Activated CD8-positive, alpha-beta memory T cell treated with anti-CD3 and anti-CD28 coated beads, Interleukin-2, amount 50 U/mL, for 48 hours (primary cell): ENCODE data around the gene KRT73.

Experiments
- DNase-seq: peaks from one replicate; pipeline ENCODE4 v3.0.0-alpha.2; 2020

The KRT73 gene

DNA sequence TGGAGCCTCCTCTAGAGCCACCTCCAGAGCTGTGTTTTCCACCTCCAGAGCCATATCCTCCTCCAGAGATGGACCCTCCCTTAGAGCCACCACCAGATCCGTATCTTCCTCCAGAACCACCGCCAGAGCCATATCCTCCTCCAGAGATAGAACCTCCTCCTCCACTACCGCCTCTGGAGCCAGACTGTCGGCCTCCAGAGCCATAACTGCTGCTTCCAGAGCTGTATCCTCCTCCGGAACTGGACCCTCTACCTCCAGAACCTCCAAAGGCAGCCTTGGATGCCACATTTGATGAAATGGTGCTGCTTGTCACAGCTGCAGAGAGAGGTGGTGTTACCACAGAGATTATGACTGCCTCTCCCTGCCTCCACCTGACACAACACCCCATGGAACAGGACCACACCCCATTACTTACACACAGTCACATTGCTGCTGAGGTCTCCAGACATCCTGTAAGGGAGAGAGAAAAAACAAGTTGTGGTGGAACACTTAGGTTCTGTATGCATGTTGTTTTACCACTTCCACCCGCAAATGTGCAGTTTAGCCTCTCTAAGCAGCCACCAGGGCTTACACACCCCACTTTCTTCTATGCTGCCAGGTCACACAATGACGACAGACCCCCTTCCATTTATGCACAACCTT lies 26.9 kb upstream of the KRT73 start:
- peak; percentile 50 for DNase-seq

DNA sequence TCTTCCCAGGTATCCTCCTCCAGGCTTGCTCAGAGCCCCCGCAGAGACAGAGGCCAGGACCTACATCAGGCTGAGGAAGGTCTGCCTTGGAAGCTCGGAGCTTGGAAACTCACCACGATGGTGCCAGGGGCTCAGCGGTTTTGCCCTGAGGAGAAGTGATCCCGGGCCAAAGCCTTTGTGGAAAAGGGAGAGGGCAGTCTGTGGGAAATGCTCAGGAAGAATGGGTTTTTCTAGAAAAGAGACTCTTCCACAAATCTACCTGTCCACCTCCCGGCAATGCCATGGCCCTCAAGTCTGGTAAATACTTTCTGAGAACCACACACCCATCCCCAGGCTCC lies 25.7 kb upstream of the KRT73 start:
- DNase-seq: no peak

DNA sequence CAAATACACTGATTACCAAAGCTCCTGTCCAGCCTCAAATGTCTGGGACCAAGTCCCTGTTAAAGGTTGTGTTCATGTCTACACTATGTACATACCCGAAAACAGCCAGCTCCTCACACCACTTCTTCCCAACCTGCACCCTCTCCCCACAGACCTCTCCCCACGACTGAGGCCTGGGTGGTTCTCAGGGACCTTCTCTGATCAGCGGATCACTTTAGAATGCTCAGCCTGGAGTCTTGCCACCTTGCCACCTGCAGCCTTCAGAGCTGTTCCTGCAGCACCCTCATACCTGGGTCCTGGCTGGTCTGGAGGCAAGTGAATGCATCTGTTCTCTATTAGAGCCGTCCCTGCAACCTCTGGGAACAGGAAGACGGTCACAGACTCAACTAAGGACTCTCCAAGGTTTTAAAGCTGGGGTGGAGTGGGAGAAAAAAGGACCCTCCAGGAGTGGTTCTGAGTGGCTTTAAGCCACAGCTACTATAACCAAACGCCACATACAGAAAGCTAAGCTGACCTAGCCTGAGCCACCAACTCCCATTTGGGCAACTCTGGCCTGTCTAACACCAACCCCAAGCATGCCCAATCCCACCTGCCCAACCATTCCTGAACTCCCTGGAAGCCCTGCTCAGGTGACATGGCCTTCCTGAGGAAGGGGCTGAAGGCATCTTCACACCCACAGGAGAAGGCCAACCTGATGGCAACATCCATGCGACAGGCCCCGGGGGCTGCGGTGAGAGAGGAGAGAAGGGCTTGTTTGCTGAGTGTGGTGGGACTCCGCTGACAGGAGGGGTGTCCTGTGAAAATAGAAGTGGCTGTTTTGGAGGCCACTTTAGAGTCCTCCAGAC lies 25.1 kb upstream of the KRT73 start:
- DNase-seq: peak; percentile 49

DNA sequence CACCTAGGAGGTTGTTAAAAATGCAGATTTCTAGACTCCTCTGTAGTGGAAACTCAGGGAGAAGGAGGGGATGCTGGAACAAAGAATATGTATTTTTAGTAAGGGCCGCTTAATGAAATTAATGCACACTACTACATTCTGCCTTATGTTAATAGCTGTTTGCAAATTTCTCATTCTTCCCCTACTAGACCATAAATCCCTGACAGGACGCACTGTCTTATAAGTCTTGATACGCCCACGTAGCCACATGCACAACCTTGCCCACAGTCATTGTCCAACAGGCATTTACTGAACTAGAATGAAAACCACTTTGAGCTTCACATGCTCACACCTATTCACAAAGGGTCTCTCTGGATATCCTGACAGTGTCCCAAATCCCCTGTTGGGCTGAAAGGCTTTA lies 23.1 kb upstream of the KRT73 start:
- no peak for DNase-seq

DNA sequence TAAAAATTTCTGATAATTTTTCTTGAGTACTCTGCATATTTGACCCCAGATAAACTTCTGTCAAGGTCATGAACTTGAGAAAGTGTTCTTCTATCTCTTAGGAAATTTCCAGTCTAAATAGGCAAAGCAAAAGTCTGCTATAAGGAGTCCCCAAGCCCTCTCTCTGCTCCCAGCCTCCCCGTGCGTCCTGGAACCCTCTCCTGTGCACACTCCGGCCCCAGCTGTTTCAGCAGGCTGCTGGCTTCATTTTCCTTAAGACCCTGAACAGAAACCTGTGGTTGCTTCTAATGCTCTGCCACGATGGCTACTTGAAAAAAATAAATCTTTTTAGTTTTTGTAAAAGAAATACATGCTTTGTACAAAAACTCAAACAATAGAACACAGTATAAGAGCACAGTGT lies 18.9 kb upstream of the KRT73 start:
- DNase-seq: no peak

DNA sequence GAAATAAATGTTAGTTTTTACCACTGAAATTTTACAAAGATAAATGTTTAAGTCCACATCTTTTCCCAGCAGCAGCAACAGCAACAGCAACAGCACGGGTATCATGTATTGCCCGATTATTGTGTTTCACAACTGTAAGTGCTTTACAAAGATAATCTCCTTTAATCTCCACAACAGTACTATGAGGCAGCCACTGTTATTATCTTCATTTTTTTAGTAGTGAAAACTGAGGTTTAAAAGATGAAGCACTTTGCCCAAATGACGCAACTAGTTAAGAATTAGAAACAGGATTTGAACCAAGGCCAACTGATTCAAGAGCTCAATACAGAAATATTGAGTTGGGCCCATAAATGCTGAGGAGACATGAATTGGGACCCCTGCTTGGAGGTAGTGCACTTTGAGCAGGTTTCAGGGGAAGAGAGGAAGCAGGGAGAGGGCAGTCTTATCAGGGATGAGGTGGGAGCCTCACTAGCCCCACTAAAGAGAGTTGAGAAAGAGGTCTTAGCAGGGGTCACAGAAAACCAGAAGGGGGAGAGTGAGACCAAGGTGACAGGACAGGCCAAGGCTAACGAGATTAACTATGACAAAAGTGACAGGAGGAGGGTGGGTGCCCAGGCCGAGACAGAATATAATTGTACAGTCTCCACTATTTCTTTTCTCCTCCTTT lies 18.4 kb upstream of the KRT73 start:
- DNase-seq: no peak

DNA sequence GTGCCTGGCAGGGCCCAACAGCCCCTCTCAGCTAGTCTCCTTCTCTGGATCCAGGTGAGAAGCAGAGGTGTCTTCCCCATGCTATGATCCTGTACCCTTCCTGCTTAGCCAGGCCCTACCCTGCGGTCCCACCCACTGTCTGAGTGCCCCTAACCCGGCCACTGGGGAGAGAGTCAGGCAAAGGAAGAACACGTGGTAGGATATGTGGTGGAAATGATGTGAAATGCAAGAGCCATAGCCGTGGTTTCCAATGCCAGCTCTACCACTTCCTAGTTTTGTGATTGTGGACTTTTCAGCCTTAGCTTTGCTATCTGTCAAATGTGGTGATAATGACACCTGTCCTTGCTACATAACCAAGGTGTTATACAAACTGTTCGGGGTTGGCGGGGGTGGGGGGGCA lies 17.8 kb upstream of the KRT73 start:
- peak; percentile 45 for DNase-seq

DNA sequence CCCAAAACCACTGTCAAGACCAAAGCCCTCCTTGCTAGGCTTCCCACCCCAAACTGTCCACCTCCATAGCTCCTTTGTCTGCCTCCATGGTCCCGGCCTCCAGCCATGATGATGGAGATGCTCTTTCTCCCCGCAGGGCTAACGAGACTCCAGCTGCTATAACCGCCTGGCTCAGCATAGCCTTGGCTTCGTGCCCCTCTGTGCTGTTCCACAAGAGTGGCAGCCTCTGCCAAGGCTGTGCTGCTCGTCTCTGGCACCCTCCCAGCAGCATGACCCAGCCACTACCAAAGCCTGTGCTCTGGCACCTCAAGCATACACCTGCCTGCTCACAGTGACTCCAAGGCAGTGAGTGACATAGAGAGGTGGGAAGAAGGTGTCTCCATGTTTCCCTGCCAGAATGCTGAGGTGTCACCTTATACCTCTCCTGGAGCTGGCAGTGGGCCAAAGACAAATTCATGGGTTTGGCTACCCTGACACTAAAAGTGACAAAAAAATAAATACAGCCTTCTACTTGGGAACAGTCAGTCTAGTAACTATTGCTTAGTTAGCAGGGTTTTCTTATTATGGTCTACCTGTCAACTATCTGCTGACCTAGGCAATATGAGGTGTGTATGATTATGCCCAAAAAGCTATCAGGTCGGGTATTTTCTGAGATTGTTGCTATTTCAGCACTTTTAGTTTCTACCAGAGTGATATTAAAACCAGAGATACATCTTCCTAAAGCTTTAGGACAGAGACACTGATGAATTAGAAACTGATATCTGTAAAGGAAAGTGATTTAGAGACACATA lies 16.1 kb upstream of the KRT73 start:
- peak; percentile 41 for DNase-seq

DNA sequence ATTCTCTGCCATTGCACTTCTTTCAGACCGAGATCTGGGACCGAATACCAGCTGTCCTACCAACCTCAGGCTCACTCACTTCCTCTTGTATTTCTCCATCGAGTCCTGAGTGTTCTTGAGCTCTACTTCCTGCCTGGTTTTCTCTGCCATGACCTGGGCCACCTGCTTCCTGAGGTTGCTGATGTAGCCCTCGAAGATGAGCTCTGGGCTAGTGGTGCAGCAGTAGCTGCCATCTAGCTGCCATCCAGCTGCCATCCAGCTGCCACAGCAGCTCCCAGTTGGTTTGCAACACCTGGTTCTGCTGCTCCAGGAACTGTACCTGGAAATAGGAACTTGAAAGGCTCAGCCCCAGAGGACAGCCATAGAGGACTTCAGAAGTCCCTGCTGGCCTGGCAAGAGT lies 15.0 kb upstream of the KRT73 start:
- DNase-seq: peak; percentile 49

DNA sequence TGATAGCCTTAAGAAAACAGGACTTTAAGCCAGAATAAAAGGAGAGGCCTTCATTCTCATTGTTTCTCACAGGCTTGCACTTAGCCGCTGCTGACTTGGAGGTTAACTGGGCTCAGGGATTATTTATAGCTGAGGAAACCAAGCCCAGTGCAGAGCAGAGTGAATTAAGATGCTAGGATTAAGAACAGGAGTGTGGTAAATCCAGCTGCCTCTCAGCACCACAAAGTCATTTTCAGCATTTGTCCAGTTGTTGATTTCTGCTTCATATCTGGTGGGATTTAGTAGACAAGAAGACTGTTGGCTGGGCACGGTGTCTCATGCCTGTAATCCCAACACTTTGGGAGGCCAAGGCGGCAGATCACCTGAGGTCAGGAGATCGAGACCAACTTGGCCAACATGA lies 14.3 kb upstream of the KRT73 start:
- no peak for DNase-seq

DNA sequence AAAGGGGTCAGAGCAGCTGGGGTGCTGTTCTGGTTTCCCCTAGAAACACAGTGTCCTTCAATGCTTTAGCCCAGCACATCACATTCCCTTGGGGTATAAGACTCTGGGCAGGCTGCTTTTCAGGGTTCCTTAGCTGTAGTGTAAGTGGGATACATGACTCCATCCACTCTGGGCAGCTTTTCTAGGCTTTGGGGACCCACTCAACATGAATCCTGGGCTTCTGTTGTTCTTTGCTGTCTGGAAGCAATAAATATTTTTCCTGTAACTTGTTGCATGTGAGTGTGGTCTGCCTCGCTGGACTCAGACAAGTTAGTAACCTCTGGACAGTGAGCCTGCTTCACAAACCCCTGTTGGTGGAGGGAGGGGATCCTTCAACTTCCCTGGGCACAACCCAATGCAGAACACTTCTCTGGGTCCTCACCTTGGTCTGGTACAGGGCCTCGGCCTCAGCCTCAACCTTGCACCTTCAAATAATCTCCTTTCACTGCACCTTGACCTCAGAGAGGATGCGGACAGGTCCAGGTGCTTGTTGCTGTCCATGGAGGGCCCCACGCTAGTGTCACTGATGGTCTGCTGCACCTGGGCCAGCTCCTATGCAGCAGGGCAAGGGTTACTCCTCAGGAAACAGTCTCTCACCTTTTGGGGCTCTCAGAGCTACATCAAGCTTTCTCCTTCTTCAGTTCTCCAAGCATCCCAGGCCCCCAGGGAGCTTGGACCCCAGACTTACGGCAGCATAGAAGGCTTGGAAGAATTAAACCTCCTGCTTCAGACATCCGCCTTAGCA lies 13.5 kb upstream of the KRT73 start:
- peak; percentile 42 for DNase-seq

DNA sequence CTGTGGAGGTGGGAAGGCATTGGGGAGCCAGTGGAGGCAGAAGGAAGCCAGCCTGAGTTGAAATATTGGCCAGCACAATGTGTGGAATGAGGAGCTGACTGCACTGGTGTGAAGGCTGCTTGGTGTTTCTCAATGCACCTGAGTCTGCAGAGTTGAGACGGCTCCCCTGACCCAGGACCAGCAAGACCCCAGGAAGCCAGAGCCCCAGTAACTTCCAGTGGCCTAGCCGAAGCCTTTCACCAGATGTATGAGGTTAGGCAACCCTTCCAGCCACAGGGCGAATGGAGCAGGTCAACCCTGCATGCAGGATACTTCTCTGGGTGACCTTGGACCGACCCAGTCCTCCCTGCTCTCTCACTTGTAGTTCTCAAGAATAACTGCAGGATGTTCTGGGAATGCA lies 12.9 kb upstream of the KRT73 start:
- DNase-seq: peak; percentile 45

DNA sequence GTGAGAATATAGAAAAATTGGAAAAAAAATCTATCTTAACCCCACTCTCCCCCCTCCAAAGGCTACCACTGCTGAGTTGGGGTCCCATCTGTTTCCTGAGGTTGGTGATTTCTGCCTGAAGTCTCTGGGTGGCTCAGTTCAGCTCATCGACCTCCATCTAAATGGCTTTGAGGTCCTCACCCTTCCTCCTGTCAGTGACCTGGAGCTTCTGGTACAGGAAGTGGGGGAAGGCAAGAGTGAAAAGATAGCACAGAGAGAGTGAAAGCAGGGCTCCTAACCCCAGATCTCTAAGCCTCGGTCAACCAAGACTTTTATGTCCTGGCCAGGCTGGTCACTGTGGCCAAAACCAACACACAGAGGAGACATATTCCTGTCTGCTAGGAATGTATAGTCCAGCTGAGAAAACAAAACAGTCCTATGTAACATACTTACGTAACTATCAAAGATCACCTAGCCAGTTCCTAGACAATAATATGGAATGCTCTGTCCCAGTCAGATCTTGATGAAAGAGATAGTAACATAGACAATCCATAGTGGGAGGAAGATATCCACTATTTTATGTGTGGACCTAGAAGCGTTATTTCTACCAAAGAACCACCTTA lies 12.3 kb upstream of the KRT73 start:
- DNase-seq: no peak

DNA sequence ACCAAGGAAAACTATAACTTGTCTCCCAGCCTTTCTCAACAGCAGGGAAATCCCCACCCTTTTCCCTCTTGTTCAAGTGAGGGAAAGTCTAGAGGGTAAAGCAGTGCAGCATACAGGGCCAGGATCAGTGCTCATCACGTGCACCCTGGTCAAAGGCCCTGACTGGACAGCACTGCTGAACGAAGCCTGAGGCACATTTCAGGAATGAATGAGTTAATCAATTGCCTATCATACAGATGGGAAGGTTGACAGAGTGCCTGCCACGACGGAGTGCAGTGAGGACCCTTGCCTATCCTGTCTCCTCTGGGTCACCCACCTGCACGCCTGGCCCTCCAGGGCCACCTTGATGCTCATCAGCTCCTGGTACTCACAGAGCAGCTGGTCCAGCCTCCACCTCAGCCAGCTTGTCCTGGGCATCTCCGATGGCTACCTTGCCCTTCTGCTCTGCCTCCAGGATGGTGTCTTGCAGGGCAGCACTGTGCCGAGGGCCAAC lies 11.7 kb upstream of the KRT73 start:
- DNase-seq: no peak

DNA sequence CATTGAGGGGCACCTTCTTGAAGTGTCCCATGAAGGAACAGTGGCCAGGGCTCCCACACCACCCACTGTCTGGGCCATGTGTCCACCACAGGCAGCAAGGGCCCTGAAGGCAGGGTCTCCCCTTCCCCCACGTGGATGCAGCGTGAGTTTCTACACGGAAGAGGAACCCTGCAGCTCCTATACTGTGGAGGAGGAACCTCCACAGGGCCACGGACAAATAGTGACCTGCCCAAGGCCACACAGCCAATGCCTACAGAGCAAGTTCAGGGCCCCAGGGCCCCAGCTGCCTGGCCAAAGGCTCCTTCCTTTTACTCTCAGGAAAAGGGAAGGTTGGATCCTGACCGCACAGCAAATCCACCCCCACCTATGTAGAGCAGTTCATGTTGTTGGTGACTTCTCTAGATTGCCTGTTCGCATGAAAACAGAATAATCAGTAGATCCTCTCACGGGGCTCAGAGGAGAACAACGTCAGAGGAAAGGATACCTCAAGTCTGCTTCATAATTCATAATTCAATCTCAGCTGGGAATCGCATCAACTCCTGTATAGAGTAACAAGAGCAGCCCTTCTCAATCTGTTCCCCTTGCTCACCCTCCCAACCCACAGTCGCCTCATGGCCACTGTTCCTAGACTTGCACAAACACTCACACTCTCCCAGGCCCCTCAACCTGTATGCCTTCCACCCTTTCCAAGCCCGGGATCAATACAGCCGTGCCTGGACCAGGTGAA lies 11.1 kb upstream of the KRT73 start:
- DNase-seq: no peak

DNA sequence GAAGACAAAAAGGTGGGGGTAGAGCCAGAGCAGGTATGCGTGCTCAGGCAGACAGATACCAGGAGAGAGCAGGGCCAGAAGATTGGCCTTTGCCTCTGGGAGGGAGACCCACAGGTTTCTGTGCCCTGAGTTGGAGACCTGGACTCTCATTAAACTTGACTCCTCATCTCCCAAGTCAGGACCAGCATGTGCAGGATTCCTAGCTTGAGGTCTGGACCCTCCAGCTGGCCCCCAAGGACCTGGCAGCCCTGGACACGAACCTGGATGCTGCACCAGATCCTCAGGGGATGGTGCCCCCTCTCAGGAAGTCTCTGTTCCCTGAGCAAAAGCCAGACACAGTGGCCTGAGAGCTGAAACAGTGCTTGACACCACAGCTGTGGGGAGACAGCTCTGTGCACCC lies 10.5 kb upstream of the KRT73 start:
- no peak for DNase-seq

DNA sequence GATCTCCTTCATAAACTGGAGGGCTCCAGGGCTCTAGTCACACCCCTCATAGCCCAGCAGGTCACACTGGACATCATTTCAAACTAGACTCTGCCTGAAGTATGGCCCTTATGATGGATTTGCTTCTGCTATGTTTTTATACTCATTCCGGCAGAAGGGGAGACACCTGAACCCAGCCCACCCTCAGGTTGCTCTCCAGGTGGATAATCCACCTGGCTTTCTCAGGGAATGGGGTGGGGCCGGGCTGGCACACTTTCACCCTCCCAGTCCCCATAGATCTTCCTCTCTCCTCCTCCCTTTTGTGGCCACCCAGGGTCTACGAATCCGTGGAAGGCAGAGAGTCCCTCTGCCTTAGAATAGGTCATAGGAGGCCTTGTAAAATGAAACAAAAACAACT lies 9.8 kb upstream of the KRT73 start:
- no peak for DNase-seq

DNA sequence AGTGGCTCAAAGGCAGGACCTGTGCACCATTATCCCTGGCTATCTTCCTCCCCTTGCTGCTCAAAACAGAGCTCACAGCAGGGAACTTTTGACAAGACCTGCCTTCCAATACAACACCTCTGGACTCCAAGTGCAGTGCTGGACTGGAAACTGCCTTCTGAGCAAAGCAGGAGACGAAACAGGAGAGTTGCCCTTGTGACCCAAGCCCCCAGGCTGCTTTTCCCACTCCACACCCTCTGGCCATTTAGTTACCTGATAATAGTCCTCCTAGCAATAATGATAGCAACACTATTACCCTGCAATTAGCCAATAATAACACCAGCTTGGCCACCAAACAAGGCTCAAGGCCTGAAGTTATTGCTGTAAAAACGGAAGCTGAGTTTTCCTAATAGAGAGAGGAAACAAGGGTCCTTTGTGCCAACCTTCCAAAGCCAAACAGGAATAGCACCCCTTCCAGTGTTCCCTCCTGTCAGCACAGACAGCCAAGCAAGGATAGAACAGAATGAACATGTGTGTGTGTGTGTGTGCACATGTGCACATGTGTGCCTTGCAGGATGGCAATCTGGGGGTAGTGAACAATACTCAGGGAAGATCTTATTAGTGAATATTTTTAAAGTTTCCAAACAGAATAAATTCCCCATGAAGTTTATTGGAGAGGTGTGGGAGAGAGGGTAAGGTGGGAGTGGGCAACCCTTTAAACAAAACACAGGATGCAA lies 9.2 kb upstream of the KRT73 start:
- DNase-seq: no peak

DNA sequence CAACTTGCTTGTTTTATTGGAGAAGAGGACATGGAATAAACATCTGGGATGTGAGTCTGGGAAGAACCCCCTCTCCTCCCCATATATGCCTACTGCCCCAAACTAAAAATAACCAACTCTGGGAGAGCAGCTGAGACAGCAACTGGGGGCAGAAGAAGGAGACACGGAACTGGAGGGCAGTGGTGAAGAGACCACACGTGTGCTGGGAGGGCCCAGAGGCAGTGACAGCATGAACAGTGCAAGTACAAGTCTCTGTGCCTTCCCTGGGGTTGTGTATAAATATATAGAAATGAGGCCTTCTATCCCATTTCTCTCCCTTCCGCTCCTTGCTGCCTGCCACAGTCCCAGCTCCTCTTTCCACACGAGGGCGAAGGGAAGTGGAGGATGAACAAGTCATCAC lies 4.0 kb upstream of the KRT73 start:
- DNase-seq: no peak

DNA sequence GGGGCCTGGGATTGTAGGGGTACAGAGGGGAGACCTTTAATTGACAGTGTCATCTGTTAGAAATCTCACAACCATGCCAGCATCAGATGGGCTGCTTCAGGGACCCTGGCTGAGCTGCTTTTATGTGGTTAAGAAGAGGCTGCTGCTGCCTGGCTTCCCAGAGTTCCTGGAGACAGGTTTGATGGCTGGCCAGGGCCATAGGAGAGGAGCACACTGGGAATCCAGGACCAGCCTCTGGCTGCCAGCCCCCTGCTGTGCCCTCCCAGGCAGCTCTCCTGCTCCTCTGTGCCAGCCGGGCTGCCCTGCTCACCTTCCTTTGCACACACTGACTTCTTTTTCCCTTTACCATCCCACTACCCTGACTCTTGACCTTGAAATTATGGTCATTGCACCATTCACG lies 507 bp upstream of the KRT73 start:
- no peak for DNase-seq

DNA sequence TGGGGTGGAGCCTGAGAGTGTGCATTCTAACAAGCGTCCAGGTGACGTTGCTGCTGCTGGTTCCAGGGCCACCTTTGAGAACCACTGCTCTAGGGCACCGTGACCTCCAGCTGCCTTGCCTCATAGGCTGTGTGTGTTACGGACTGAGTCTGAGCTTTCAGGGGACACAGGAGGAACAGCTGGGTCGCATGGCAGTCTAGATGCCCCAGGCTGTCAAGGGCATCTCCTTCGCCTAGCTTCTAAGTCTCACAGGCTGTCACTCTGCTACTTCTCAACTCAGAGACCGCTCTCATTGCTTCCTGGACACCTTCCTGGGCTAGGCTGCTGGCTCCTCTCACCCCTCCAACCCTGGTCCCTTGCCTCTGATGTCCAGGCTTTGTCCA lies 965 bp downstream of the KRT73 start:
- no peak for DNase-seq
